Gastrocnemius medialis (tissue), 4 donors: ENCODE results near the gene CRTC2. TPM values are rescaled to one million over a fixed set of nuclear protein-coding genes. Genes with fewer than 3 reads are reported as not detected.

Source experiments
- ATAC-seq, 2 donors: fragments of 150-250 bp; one replicate each; pipeline ENCODE4 v1.9.1; 2016
- DNase-seq, 2 donors: peaks; one replicate each; pipeline ENCODE4 v3.0.0-alpha.2; 2019
- H3K27ac ChIP-seq, 4 donors: fragments of 200-600 bp; sonication (generic); 1 replicate in 1 of 4; 2 replicates in 3 of 4; pipeline ENCODE4 v1.5.1; 2016 to 2018; ENCODE audit warnings: mild to moderate bottlenecking in 2 of 4, moderate library complexity in 1 of 4
- H3K27me3 ChIP-seq, 3 donors: fragments of 200-600 bp; sonication (generic) in 2 of 3; 1 replicate in 1 of 3; 2 replicates in 2 of 3; pipeline versions ENCODE4 v1.5.1 to v1.6.0; 2016 to 2019; ENCODE audit warnings: mild to moderate bottlenecking in 1 of 3, moderate library complexity in 1 of 3
- H3K36me3 ChIP-seq, 2 donors: fragments of 200-600 bp; sonication (generic) in 1 of 2; one replicate each; pipeline ENCODE4 v1.5.1; 2017 to 2018
- H3K4me1 ChIP-seq, 2 donors: fragments of 200-600 bp; sonication (generic) in 1 of 2; one replicate each; pipeline ENCODE4 v1.5.1; 2016 to 2017; ENCODE audit warnings: mild to moderate bottlenecking in 2 of 2
- H3K4me3 ChIP-seq, 4 donors: fragments of 200-600 bp; sonication (generic) in 3 of 4; 1 replicate in 1 of 4; 2 replicates in 3 of 4; pipeline ENCODE4 v1.5.1; 2016 to 2019; ENCODE audit warnings: mild to moderate bottlenecking in 2 of 4
- H3K9me3 ChIP-seq, 3 donors: fragments of 200-600 bp; sonication (generic) in 2 of 3; 1 replicate in 1 of 3; 2 replicates in 2 of 3; pipeline ENCODE4 v1.5.1; 2016 to 2019
- POLR2A ChIP-seq, 2 donors: fragments of 450-650 bp; IDR thresholded peaks; one replicate each; pipeline ENCODE4 v1.6.1; 2017; ENCODE audit warnings: antibody characterized with exemption in 2 of 2, mild to moderate bottlenecking in 2 of 2, moderate library complexity in 2 of 2
- in situ Hi-C, 4 donors: fragments of 200-750 bp; cut with MboI; loops; one replicate each; pipeline versions ENCODE4 v1.15.0 to v1.8.0; 2017; ENCODE audit warnings: low sequenced_read_pairs in 4 of 4
- intact Hi-C: fragments of 100-400 bp; cut with DNase I; formaldehyde crosslinking; loops from one replicate; pipeline ENCODE4 v1.15.1; 2023; ENCODE audit warnings: low total_unique reads
- total RNA-seq, 4 donors: library from RNA; depleted of rRNA; stranded (reverse); fragments of >200 nt; gene quantifications; one replicate each; pipeline versions ENCODE4 v1.1.0 to v1.2.3, GENCODE V29; 2016
- TF ChIP-seq, protein P1 (sequence below), 5 experiments: fragments of 450-650 bp in 3 of 5; fragments of 200-600 bp in 2 of 5; sonication (generic) in 2 of 5; IDR thresholded peaks in 4 of 5; conservative IDR thresholded peaks in 1 of 5; 1 replicate in 4 of 5; 2 replicates in 1 of 5; pipeline ENCODE4 v1.5.1; 2016 to 2019; ENCODE audit warnings: antibody characterized with exemption in 5 of 5, mild to moderate bottlenecking in 3 of 5, moderate library complexity in 3 of 5

CRTC2 gene
- total RNA-seq, 4 donors from 2014 or later = 17.4 to 27.1 (median 23.3) TPM

DNA sequence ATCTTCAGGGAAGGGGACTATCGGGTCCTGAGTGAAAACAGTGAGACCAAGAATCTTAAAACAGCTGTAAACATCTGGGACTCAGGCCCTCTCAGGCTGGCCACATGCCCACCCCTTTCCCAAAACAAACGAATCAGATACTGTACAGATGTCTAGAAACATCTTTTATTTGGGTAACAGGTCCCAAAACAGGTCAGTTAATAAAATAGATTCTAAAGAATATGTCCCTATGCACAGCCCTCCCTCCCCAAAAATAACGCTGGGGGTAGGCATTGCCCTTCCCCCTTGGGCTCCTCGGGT lies 499 bp upstream of the CRTC2 start:
- Histone ChIP-seq H3K4me3 (peak overlapping the region; percentile 19 to 100 (median 98)), H3K27ac (peak overlapping the region; percentile 91 to 98 (median 94)), H3K9me3 (no peaks in the 10 kb centered on the region), H3K36me3 (no peaks in the 10 kb centered on the region), H3K27me3 (no peaks in the 10 kb centered on the region), H3K4me1 (peaks cover 66 to 68% of the 10 kb centered on the region in 2 donors)
- intact Hi-C loops (loop anchor here (1.0 kb wide), 2 partner anchors 13 to 36 kb away; partner anchors contain the start of gene DENND4B), in situ Hi-C loops (no loop called here)
- TF ChIP-seq, protein P1, sequence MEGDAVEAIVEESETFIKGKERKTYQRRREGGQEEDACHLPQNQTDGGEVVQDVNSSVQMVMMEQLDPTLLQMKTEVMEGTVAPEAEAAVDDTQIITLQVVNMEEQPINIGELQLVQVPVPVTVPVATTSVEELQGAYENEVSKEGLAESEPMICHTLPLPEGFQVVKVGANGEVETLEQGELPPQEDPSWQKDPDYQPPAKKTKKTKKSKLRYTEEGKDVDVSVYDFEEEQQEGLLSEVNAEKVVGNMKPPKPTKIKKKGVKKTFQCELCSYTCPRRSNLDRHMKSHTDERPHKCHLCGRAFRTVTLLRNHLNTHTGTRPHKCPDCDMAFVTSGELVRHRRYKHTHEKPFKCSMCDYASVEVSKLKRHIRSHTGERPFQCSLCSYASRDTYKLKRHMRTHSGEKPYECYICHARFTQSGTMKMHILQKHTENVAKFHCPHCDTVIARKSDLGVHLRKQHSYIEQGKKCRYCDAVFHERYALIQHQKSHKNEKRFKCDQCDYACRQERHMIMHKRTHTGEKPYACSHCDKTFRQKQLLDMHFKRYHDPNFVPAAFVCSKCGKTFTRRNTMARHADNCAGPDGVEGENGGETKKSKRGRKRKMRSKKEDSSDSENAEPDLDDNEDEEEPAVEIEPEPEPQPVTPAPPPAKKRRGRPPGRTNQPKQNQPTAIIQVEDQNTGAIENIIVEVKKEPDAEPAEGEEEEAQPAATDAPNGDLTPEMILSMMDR (IDR thresholded peaks at IDR 0.05 in 4 of 5, conservative IDR thresholded peaks at IDR 0.05 in 1 of 5) = no peak
- TF ChIP-seq POLR2A (IDR thresholded peaks at IDR 0.05) = no peak
- ATAC-seq = no peak
- DNase-seq = no peak

DNA sequence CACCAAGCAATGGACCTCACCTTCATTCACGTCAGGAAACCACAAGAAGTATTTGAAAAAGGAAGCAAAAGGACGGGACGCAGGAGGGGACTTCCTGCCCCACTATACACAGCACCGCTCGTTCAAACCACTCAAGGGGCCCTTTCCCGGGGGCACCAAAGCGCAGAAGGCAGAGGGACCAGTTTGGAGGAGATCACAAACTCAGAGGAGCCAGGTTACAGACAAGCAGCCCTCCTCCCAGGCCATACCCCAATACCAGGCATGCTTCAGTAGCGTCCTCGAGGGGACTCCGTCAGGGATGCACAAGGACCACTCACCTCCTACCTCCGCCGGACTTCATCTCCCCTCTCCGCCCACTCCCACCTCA lies 685 bp downstream of the CRTC2 start:
- H3K4me3 ChIP-seq = peak overlapping the region; percentile 88 to 100 (median 98)
- peak overlapping the region; percentile 91 to 98 (median 94) for H3K27ac ChIP-seq
- DNase-seq = no peak
- peaks cover 69 to 70% of the 10 kb centered on the region in 2 donors for H3K4me1 ChIP-seq
- no peaks in the 10 kb centered on the region for H3K9me3 ChIP-seq
- intact Hi-C loops (loop anchor here (1.0 kb wide), 2 partner anchors 11 to 34 kb away; partner anchors contain the start of gene DENND4B), in situ Hi-C loops (no loop called here)
- H3K27me3 ChIP-seq = no peaks in the 10 kb centered on the region
- peaks cover 0 to 9% of the 10 kb centered on the region in 2 donors for H3K36me3 ChIP-seq
- ATAC-seq = no peak
- no peak for TF ChIP-seq POLR2A (IDR thresholded peaks at IDR 0.05)
- TF ChIP-seq, protein P1 (IDR thresholded peaks at IDR 0.05 in 4 of 5, conservative IDR thresholded peaks at IDR 0.05 in 1 of 5) = no peak

DNA sequence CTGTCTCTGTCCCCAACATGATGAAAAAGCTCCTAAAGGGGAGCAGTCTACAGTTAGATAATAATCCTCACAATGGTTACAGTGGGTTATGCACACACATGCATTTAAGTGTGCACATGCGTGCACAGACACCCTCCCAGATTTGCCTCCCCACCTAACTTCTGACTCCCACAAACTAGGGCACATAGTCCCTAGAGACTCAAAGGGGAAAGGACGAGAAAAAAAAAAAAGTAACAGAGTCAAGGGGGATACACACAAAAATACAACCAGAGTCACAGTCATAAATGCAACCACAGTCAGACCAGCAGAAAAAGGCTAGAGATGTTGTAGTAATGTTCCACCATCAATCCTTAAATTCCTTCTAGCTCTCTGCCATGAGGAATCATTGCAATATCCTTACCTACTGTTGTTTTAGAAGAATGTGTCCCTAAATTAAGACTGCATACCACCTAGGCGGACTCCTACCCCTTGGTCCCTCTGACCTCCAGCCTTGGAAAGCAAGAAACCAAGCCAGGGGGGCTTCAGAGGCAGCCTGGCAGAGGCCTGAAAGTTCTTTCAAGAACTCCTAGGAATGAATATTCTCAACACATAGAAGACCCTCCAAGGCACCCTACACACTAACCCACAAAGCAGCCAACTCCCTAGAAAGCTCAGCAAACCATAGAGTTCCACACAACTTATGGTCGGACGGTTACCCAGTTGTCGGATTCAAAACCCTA lies 1.3 kb downstream of the CRTC2 start:
- peak overlapping the region; percentile 88 to 100 (median 98) for H3K4me3 ChIP-seq
- intact Hi-C loops (no loop called here), in situ Hi-C loops (no loop called here)
- H3K9me3 ChIP-seq = no peaks in the 10 kb centered on the region
- peaks cover 0 to 14% of the 10 kb centered on the region in 2 donors for H3K36me3 ChIP-seq
- H3K4me1 ChIP-seq = peaks cover 64% of the 10 kb centered on the region in 2 donors
- ATAC-seq = no peak
- no peak for TF ChIP-seq POLR2A (IDR thresholded peaks at IDR 0.05)
- TF ChIP-seq, protein P1 (IDR thresholded peaks at IDR 0.05 in 4 of 5, conservative IDR thresholded peaks at IDR 0.05 in 1 of 5) = no peak
- DNase-seq = no peak
- no peaks in the 10 kb centered on the region for H3K27me3 ChIP-seq
- peak overlapping the region; percentile 91 to 98 (median 94) for H3K27ac ChIP-seq

DNA sequence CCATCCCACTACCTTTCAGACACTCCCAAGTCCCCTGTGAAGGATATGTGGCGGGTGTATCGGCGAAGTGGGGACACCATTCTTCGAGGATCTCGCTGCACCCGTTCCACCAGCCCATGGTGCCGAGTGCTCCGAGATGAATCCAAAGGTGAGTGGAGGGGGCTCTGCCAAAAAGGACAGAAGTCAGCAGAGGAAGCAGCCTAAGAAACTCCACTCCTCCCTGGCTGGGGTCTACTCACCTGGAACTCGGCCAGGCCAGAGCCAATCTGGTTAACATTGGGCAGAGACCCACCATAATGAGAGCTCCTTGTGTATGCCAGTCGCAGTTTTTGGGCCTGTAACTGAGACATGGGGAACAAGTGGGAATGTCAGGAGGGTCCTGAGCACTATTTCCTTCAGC lies 3.6 kb downstream of the CRTC2 start:
- ATAC-seq = no peak
- Histone ChIP-seq H3K4me1 (peaks cover 41 to 42% of the 10 kb centered on the region in 2 donors), H3K27ac (peak overlapping the region in 1 of 4 donors; percentile 14), H3K4me3 (no peak overlapping the region), H3K9me3 (no peaks in the 10 kb centered on the region), H3K36me3 (peaks cover 0 to 37% of the 10 kb centered on the region in 2 donors), H3K27me3 (no peaks in the 10 kb centered on the region)
- in situ Hi-C loops (no loop called here), intact Hi-C loops (no loop called here)
- DNase-seq = no peak
- TF ChIP-seq, protein P1 (IDR thresholded peaks at IDR 0.05 in 4 of 5, conservative IDR thresholded peaks at IDR 0.05 in 1 of 5) = no peak
- no peak for TF ChIP-seq POLR2A (IDR thresholded peaks at IDR 0.05)
